ENCODE results near the gene ADAM22. TPM values are rescaled to one million over a fixed set of nuclear protein-coding genes. Genes with fewer than 3 reads are reported as not detected.
"Not testable (repeated sequence)": the region's sequence is repeated elsewhere in the genome, so short reads cannot be mapped to it uniquely, and the experiment has no call there.

The ADAM22 gene
- total and polyA plus RNA-seq, 8 donors: 2.6 to 25.3 (median 17.0) TPM

- intact Hi-C loops (cut with DNase I): no loop called here
- DNase-seq: no peak
- H3K27me3 ChIP-seq: no peaks in the 10 kb centered on the region
- H3K36me3 ChIP-seq: no peaks in the 10 kb centered on the region
- no peak overlapping the region for H3K4me3 ChIP-seq
- H3K27ac ChIP-seq: no peak overlapping the region
- H3K9me3 ChIP-seq: peaks cover 0 to 18% of the 10 kb centered on the region in 2 donors
- ATAC-seq: no peak
- no peaks in the 10 kb centered on the region for H3K4me1 ChIP-seq
- no peak for TF ChIP-seq CTCF (IDR thresholded peaks at IDR 0.05)
Observed at GRCh38 chr7:88155756-88156155, 221.7 kb downstream of the ADAM22 start.

GRCh38 chr7:88156356-88156755 lies 222.3 kb downstream of the ADAM22 start:
- H3K27ac ChIP-seq: no peak overlapping the region
- H3K27me3 ChIP-seq: no peaks in the 10 kb centered on the region
- H3K4me3 ChIP-seq: no peak overlapping the region
- intact Hi-C loops (cut with DNase I): no loop called here
- H3K36me3 ChIP-seq: no peaks in the 10 kb centered on the region
- TF ChIP-seq CTCF (IDR thresholded peaks at IDR 0.05): no peak
- ATAC-seq: no peak
- no peak for DNase-seq
- H3K4me1 ChIP-seq: no peaks in the 10 kb centered on the region
- peaks cover 0 to 18% of the 10 kb centered on the region in 2 donors for H3K9me3 ChIP-seq

GRCh38 chr7:88159741-88160140 lies 225.7 kb downstream of the ADAM22 start:
- H3K27ac ChIP-seq; H3K27me3 ChIP-seq; H3K36me3 ChIP-seq; H3K4me1 ChIP-seq; intact Hi-C loops (cut with DNase I); DNase-seq; ATAC-seq; H3K4me3 ChIP-seq: not testable (repeated sequence)
- peaks cover 0 to 21% of the 10 kb centered on the region in 2 donors for H3K9me3 ChIP-seq

GRCh38 chr7:88165697-88166096 lies 231.6 kb downstream of the ADAM22 start:
- no peaks in the 10 kb centered on the region for H3K36me3 ChIP-seq
- H3K27me3 ChIP-seq: no peaks in the 10 kb centered on the region
- H3K4me1 ChIP-seq: no peaks in the 10 kb centered on the region
- ATAC-seq (no peak), DNase-seq (no peak)
- no peak overlapping the region for H3K27ac ChIP-seq
- no peak for TF ChIP-seq CTCF (IDR thresholded peaks at IDR 0.05)
- H3K9me3 ChIP-seq: peaks cover 0 to 2% of the 10 kb centered on the region in 2 donors
- intact Hi-C loops (cut with DNase I): no loop called here
- H3K4me3 ChIP-seq: no peak overlapping the region

GRCh38 chr7:88167223-88167622 lies 233.2 kb downstream of the ADAM22 start:
- intact Hi-C loops (cut with DNase I): no loop called here
- ATAC-seq: no peak

More at GRCh38 chr7:88167223-88167622, 233.2 kb downstream of the ADAM22 start:
- no peak for DNase-seq
- no peak for TF ChIP-seq CTCF (IDR thresholded peaks at IDR 0.05)
- no peak overlapping the region for H3K27ac ChIP-seq
- no peaks in the 10 kb centered on the region for H3K9me3 ChIP-seq
- H3K4me3 ChIP-seq: no peak overlapping the region
- no peaks in the 10 kb centered on the region for H3K27me3 ChIP-seq
- no peaks in the 10 kb centered on the region for H3K36me3 ChIP-seq
- H3K4me1 ChIP-seq: no peaks in the 10 kb centered on the region

All from left lung (tissue), 10 donors.